Activated T-helper 2 cell treated with anti-CD3 and anti-CD28 coated beads, Interferon-gamma antibody, Interleukin-2, Interleukin-4, amounts not matched to agents 10 μg/mL and 5 μg/mL and 100 μg/mL, durations not matched to agents 14 hours and 24 hours and 36 hours (primary cell): Measurements from ENCODE around the gene KIF5A. TPM values are rescaled to one million over a fixed set of nuclear protein-coding genes. Genes with fewer than 3 reads are reported as not detected.
"Not testable (repeated sequence)": the region's sequence is repeated elsewhere in the genome, so short reads cannot be mapped to it uniquely, and the experiment has no call there.

Source experiments
- DNase-seq: peaks from one replicate; pipeline ENCODE4 v3.0.0; 2021; ENCODE audit warnings: low spot score
- H3K27ac Mint-ChIP-seq: one replicate; pipeline ENCODE4 v1.8.0; 2021; ENCODE audit warnings: mixed read lengths
- H3K27me3 Mint-ChIP-seq: one replicate; pipeline ENCODE4 v1.8.0; 2021; ENCODE audit warnings: low read depth, mixed read lengths
- H3K36me3 Mint-ChIP-seq: one replicate; pipeline ENCODE4 v1.8.0; 2021; ENCODE audit warnings: low read depth, mixed read lengths
- H3K4me1 Mint-ChIP-seq: one replicate; pipeline ENCODE4 v1.8.0; 2021; ENCODE audit warnings: low read depth, mixed read lengths
- H3K4me3 Mint-ChIP-seq: one replicate; pipeline ENCODE4 v1.8.0; 2021; ENCODE audit warnings: low read depth, mild to moderate bottlenecking, moderate library complexity, mixed read lengths
- H3K9me3 Mint-ChIP-seq: one replicate; pipeline ENCODE4 v1.8.0; 2021; ENCODE audit warnings: mixed read lengths
- intact Hi-C: fragments of 100-400 bp; cut with micrococcal nuclease; formaldehyde crosslinking; loops from one replicate; pipeline ENCODE4 v1.15.1; 2023
- total RNA-seq: library from RNA; stranded (reverse); gene quantifications from 2 replicates; pipeline ENCODE4 v1.2.3, GENCODE V29; 2022

Gene KIF5A
- total RNA-seq, 1 donor from 2014 or later, result 3.4 TPM

GRCh38 chr12:57613427-57614109 lies 63.7 kb downstream of the KIF5A start:
- H3K4me1 Mint-ChIP-seq, result peaks cover 2% of the 10 kb centered on the region
- H3K4me3 Mint-ChIP-seq, result no peak overlapping the region
- no peak for DNase-seq
- no peaks in the 10 kb centered on the region for H3K9me3 Mint-ChIP-seq
- intact Hi-C loops, result no loop called here
- H3K27ac Mint-ChIP-seq, result no peak overlapping the region
- H3K36me3 Mint-ChIP-seq, result no peaks in the 10 kb centered on the region
- H3K27me3 Mint-ChIP-seq, result peaks cover 53% of the 10 kb centered on the region

GRCh38 chr12:57614178-57614947 lies 64.5 kb downstream of the KIF5A start:
- intact Hi-C loops, result no loop called here
- peaks cover 60% of the 10 kb centered on the region for H3K27me3 Mint-ChIP-seq
- H3K27ac Mint-ChIP-seq, result no peak overlapping the region
- H3K4me3 Mint-ChIP-seq, result no peak overlapping the region
- no peaks in the 10 kb centered on the region for H3K36me3 Mint-ChIP-seq
- peaks cover 5% of the 10 kb centered on the region for H3K4me1 Mint-ChIP-seq
- no peaks in the 10 kb centered on the region for H3K9me3 Mint-ChIP-seq
- no peak for DNase-seq

GRCh38 chr12:57614948-57615500 lies 65.2 kb downstream of the KIF5A start:
- H3K4me1 Mint-ChIP-seq, result peaks cover 5% of the 10 kb centered on the region
- no peak for DNase-seq
- no peaks in the 10 kb centered on the region for H3K9me3 Mint-ChIP-seq
- no peaks in the 10 kb centered on the region for H3K36me3 Mint-ChIP-seq
- H3K27ac Mint-ChIP-seq, result no peak overlapping the region
- H3K27me3 Mint-ChIP-seq, result peaks cover 65% of the 10 kb centered on the region
- intact Hi-C loops, result no loop called here
- no peak overlapping the region for H3K4me3 Mint-ChIP-seq

- intact Hi-C loops, result no loop called here
- Mint-ChIP-seq H3K4me3 (no peak overlapping the region), H3K36me3 (no peaks in the 10 kb centered on the region), H3K9me3 (no peaks in the 10 kb centered on the region), H3K27ac (no peak overlapping the region), H3K4me1 (peaks cover 4% of the 10 kb centered on the region), H3K27me3 (peaks cover 68% of the 10 kb centered on the region)
- no peak for DNase-seq
Measured at GRCh38 chr12:57615637-57616036, 65.8 kb downstream of the KIF5A start.

- H3K9me3 Mint-ChIP-seq, result no peaks in the 10 kb centered on the region
- peaks cover 76% of the 10 kb centered on the region for H3K27me3 Mint-ChIP-seq
- H3K27ac Mint-ChIP-seq, result no peak overlapping the region
- no peak overlapping the region for H3K4me3 Mint-ChIP-seq
- peaks cover 9% of the 10 kb centered on the region for H3K4me1 Mint-ChIP-seq
- no peak for DNase-seq
- no peaks in the 10 kb centered on the region for H3K36me3 Mint-ChIP-seq
- intact Hi-C loops, result no loop called here
Measured at GRCh38 chr12:57616383-57617101, 66.7 kb downstream of the KIF5A start.

- Mint-ChIP-seq H3K36me3 (no peaks in the 10 kb centered on the region), H3K9me3 (no peaks in the 10 kb centered on the region), H3K4me1 (peaks cover 15% of the 10 kb centered on the region), H3K27ac (no peak overlapping the region), H3K27me3 (peaks cover 80% of the 10 kb centered on the region), H3K4me3 (no peak overlapping the region)
- no peak for DNase-seq
- intact Hi-C loops, result no loop called here
Measured at GRCh38 chr12:57617942-57618341, 68.1 kb downstream of the KIF5A start.

- H3K9me3 Mint-ChIP-seq, H3K36me3 Mint-ChIP-seq, H3K4me3 Mint-ChIP-seq, DNase-seq, intact Hi-C loops, H3K27ac Mint-ChIP-seq: not testable (repeated sequence)
- peaks cover 84% of the 10 kb centered on the region for H3K27me3 Mint-ChIP-seq
- H3K4me1 Mint-ChIP-seq, result peaks cover 15% of the 10 kb centered on the region
Measured at GRCh38 chr12:57618431-57618830, 68.6 kb downstream of the KIF5A start.

GRCh38 chr12:57618966-57619433 lies 69.2 kb downstream of the KIF5A start:
- Mint-ChIP-seq H3K36me3 (no peaks in the 10 kb centered on the region), H3K4me1 (peaks cover 15% of the 10 kb centered on the region), H3K27me3 (peaks cover 87% of the 10 kb centered on the region), H3K4me3 (peak overlapping the region; percentile 47), H3K9me3 (no peaks in the 10 kb centered on the region), H3K27ac (no peak overlapping the region)
- intact Hi-C loops, result no loop called here
- no peak for DNase-seq

GRCh38 chr12:57619434-57620244 lies 69.8 kb downstream of the KIF5A start:
- no peak for DNase-seq
- Mint-ChIP-seq H3K36me3 (no peaks in the 10 kb centered on the region), H3K4me3 (peak overlapping the region; percentile 47), H3K27ac (no peak overlapping the region), H3K27me3 (peaks cover 87% of the 10 kb centered on the region), H3K4me1 (peaks cover 15% of the 10 kb centered on the region), H3K9me3 (no peaks in the 10 kb centered on the region)
- intact Hi-C loops, result loop anchor here (2.0 to 5.0 kb wide), 2 partner anchors 161 to 377 kb away; partner anchors contain the start of gene GLI1

GRCh38 chr12:57620245-57620935 lies 70.5 kb downstream of the KIF5A start:
- Mint-ChIP-seq H3K4me3 (peak overlapping the region; percentile 74), H3K36me3 (no peaks in the 10 kb centered on the region), H3K4me1 (peaks cover 15% of the 10 kb centered on the region), H3K9me3 (no peaks in the 10 kb centered on the region), H3K27me3 (peaks cover 88% of the 10 kb centered on the region), H3K27ac (peak overlapping the region; percentile 33)
- no peak for DNase-seq
- intact Hi-C loops, result loop anchor here (2.0 to 5.0 kb wide), 2 partner anchors 162 to 378 kb away; partner anchors contain the start of gene GLI1

GRCh38 chr12:57620936-57621496 lies 71.2 kb downstream of the KIF5A start:
- Mint-ChIP-seq H3K36me3 (no peaks in the 10 kb centered on the region), H3K4me3 (peak overlapping the region; percentile 74), H3K4me1 (peaks cover 15% of the 10 kb centered on the region), H3K27me3 (peaks cover 89% of the 10 kb centered on the region), H3K9me3 (no peaks in the 10 kb centered on the region), H3K27ac (peak overlapping the region; percentile 33)
- DNase-seq, result no peak
- intact Hi-C loops, result loop anchor here (1.0 to 5.0 kb wide), 3 partner anchors 38 to 379 kb away; partner anchors contain the start of gene GLI1
